OCI-LY1 (cell line): ENCODE measurements around the gene CERS6.
"Not testable (repeated sequence)": the region's sequence is repeated elsewhere in the genome, so short reads cannot be mapped to it uniquely, and the experiment has no call there.

Source experiments
- H2AFZ ChIP-seq: fragments of 200-600 bp; sonication (generic), shearing (Covaris generic); 2 replicates; pipeline ENCODE4 v1.6.0; 2014; ENCODE audit warnings: antibody characterized with exemption, mild to moderate bottlenecking, low read length
- H3F3A ChIP-seq: fragments of 200-600 bp; sonication (generic), shearing (Covaris generic); 2 replicates; pipeline ENCODE4 v1.6.0; 2014; ENCODE audit warnings: mild to moderate bottlenecking, antibody characterized with exemption, low read length, moderate library complexity; ENCODE audit not compliant: insufficient read depth
- H3K27ac ChIP-seq: fragments of 200-600 bp; sonication (generic); 2 replicates; pipeline ENCODE4 v1.5.1; 2014; ENCODE audit warnings: low read length, mixed run types, mild to moderate bottlenecking, low read depth; ENCODE audit not compliant: poor library complexity, severe bottlenecking
- H3K27me3 ChIP-seq: fragments of 200-600 bp; sonication (generic); 2 replicates; pipeline ENCODE4 v1.6.0; 2014; ENCODE audit warnings: antibody characterized with exemption, mild to moderate bottlenecking, low read length, moderate library complexity; ENCODE audit not compliant: insufficient read depth
- H3K36me3 ChIP-seq: fragments of 200-600 bp; sonication (generic); 2 replicates; pipeline ENCODE4 v1.6.1; 2014; ENCODE audit warnings: mild to moderate bottlenecking, antibody characterized with exemption, low read length, moderate library complexity, mixed read lengths; ENCODE audit not compliant: insufficient read depth
- H3K4me1 ChIP-seq: fragments of 200-600 bp; sonication (generic); 2 replicates; pipeline ENCODE4 v1.5.1; 2014; ENCODE audit warnings: mild to moderate bottlenecking, low read length, moderate library complexity; ENCODE audit not compliant: insufficient read depth, severe bottlenecking
- H3K4me2 ChIP-seq: fragments of 200-600 bp; sonication (generic), shearing (Covaris generic); 2 replicates; pipeline ENCODE4 v1.6.1; 2014; ENCODE audit warnings: low read length
- H3K4me3 ChIP-seq: fragments of 200-600 bp; sonication (generic); 2 replicates; pipeline ENCODE4 v1.5.1; 2014; ENCODE audit warnings: low read length, low read depth, mild to moderate bottlenecking, mixed read lengths; ENCODE audit not compliant: poor library complexity, severe bottlenecking
- H3K79me2 ChIP-seq: fragments of 200-600 bp; shearing (Covaris generic); 2 replicates; pipeline ENCODE4 v1.6.1; 2016; ENCODE audit warnings: mixed run types, low read length, mixed read lengths; ENCODE audit not compliant: insufficient read depth
- H3K9ac ChIP-seq: fragments of 200-600 bp; sonication (generic), shearing (Covaris generic); 2 replicates; pipeline ENCODE4 v1.6.1; 2014; ENCODE audit warnings: mild to moderate bottlenecking, low read length, mixed read lengths
- H3K9me2 ChIP-seq: fragments of 200-600 bp; sonication (generic), shearing (Covaris generic); 2 replicates; pipeline ENCODE4 v1.6.1; 2014; ENCODE audit warnings: low read depth, mild to moderate bottlenecking, low read length, mixed read lengths
- H3K9me3 ChIP-seq: fragments of 200-600 bp; shearing (Covaris generic); 2 replicates; pipeline ENCODE4 v1.6.1; 2014; ENCODE audit warnings: low read length, mixed read lengths
- H4K20me1 ChIP-seq: fragments of 200-600 bp; sonication (generic), shearing (Covaris generic); 2 replicates; pipeline ENCODE4 v1.6.0; 2016; ENCODE audit warnings: mild to moderate bottlenecking, low read length; ENCODE audit not compliant: insufficient read depth
- CTCF ChIP-seq: fragments of 200-600 bp; sonication (generic), shearing (Covaris generic); IDR thresholded peaks from 2 replicates; pipeline ENCODE4 v1.5.1; 2017; ENCODE audit warnings: mild to moderate bottlenecking, antibody characterized with exemption, low read length, moderate library complexity, mixed read lengths
- EZH2 ChIP-seq: fragments of 200-600 bp; sonication (generic), shearing (Covaris generic); IDR thresholded peaks from 2 replicates; pipeline ENCODE4 v1.8.0; 2017; ENCODE audit warnings: borderline replicate concordance, mixed run types, mild to moderate bottlenecking, antibody characterized with exemption, low read length, moderate library complexity, mixed read lengths

The CERS6 gene

DNA sequence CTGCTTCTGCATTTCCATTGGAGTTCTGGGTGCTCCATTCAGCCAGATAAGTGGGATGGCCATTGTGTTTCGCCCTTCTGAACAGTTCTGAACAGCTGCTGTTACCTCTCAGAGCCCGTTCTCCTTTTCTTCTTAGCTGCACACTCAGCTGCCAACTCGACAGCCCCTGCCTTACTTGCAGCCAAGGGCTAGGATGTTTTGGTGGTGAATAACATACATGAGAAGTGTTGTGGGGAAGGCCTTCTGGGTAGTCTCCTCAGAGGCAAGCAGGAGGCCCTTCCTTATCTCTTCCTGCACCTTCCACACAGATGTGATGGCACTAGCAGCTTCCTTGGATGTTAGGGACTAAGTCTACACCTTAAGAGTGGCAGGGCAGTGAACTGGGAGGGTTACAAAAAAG lies 207.9 kb downstream of the CERS6 start:
- Histone ChIP-seq H3K4me3 (no peak overlapping the region), H4K20me1 (no peaks in the 10 kb centered on the region), H3K9ac (no peak overlapping the region), H3K4me1 (no peaks in the 10 kb centered on the region), H3K9me3 (no peaks in the 10 kb centered on the region), H3K27ac (no peak overlapping the region), H3K9me2 (no peaks in the 10 kb centered on the region), H3F3A (no peaks in the 10 kb centered on the region), H3K27me3 (no peaks in the 10 kb centered on the region), H2AFZ (no peak overlapping the region), H3K79me2 (no peaks in the 10 kb centered on the region), H3K4me2 (no peak overlapping the region), H3K36me3 (no peaks in the 10 kb centered on the region)
- TF ChIP-seq EZH2 (no peak), CTCF (no peak)

GRCh38 chr2:168664715-168665114 lies 208.6 kb downstream of the CERS6 start:
- H3F3A ChIP-seq, H3K4me3 ChIP-seq, H3K4me1 ChIP-seq, H3K27ac ChIP-seq, H4K20me1 ChIP-seq, H3K36me3 ChIP-seq, H3K79me2 ChIP-seq, H2AFZ ChIP-seq, H3K9me2 ChIP-seq, H3K9me3 ChIP-seq, H3K4me2 ChIP-seq, H3K9ac ChIP-seq, H3K27me3 ChIP-seq: not testable (repeated sequence)

DNA sequence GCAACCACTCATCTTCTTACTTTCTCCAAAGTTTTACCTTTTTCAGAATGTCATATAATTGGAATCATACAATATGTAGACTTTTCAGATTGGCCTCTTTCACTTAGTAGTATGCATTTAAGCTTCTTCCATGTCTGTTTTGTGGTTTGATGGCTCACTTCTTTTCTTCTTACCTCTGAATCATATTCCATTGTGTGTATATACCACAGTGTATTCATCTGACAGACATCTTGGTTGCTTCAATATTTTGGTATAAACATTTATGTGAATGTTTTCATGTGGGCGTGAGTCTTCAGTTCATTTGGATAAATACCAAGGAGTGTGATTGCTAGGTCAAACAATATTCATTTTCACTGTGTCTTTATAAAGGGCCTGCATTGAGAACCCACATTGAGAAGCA lies 210.3 kb downstream of the CERS6 start:
- H3K36me3 ChIP-seq: no peaks in the 10 kb centered on the region
- H3K27me3 ChIP-seq: no peaks in the 10 kb centered on the region
- H3K27ac ChIP-seq: no peak overlapping the region
- no peak overlapping the region for H3K4me2 ChIP-seq
- no peaks in the 10 kb centered on the region for H4K20me1 ChIP-seq
- no peaks in the 10 kb centered on the region for H3F3A ChIP-seq
- no peaks in the 10 kb centered on the region for H3K79me2 ChIP-seq
- H3K4me1 ChIP-seq: no peaks in the 10 kb centered on the region
- H3K9me2 ChIP-seq: no peaks in the 10 kb centered on the region
- H2AFZ ChIP-seq: no peak overlapping the region
- no peaks in the 10 kb centered on the region for H3K9me3 ChIP-seq
- no peak overlapping the region for H3K9ac ChIP-seq
- TF ChIP-seq CTCF (no peak), EZH2 (no peak)
- no peak overlapping the region for H3K4me3 ChIP-seq

GRCh38 chr2:168667156-168667555 lies 211.1 kb downstream of the CERS6 start:
- Histone ChIP-seq H3K36me3 (no peaks in the 10 kb centered on the region), H3K9ac (no peak overlapping the region), H3K4me3 (no peak overlapping the region), H3K27ac (no peak overlapping the region), H3K27me3 (no peaks in the 10 kb centered on the region), H3K4me1 (no peaks in the 10 kb centered on the region), H3K9me3 (no peaks in the 10 kb centered on the region), H2AFZ (no peak overlapping the region), H3K9me2 (no peaks in the 10 kb centered on the region), H3K79me2 (no peaks in the 10 kb centered on the region), H3K4me2 (no peak overlapping the region), H4K20me1 (no peaks in the 10 kb centered on the region), H3F3A (no peaks in the 10 kb centered on the region)
- TF ChIP-seq EZH2 (no peak), CTCF (no peak)
